HepG2 (cell line): ENCODE measurements around the gene ADAMTS14. TPM values are rescaled to one million over a fixed set of nuclear protein-coding genes. Genes with fewer than 3 reads are reported as not detected.

ENCODE experiments used
- ATAC-seq: fragments of 200-7000 bp; cut with Tn5 transposase; 3 replicates; pipeline ENCODE4 v1.9.1; 2020; ENCODE audit warnings: mild to moderate bottlenecking, moderate library complexity
- BruUV-seq: library from RNA; stranded (reverse); fragments of 400-500 nt; replicated peaks from 2 replicates; lab custom pipeline; 2021; lab: Mats Ljungman, UMichigan
- CTCF ChIA-PET: fragments of 300-600 bp; formaldehyde crosslinking; extraction: SDS; loops from one replicate; lab custom pipeline; 2021; ENCODE audit warnings: low total read pairs, inconsistent platforms, low intra/inter-chr PET ratio; lab: Yijun Ruan, JAX
- POLR2A ChIA-PET: fragments of 350-600 bp; sonication (Branson Sonifier 250); formaldehyde crosslinking; loops from one replicate; lab custom pipeline; 2020; ENCODE audit warnings: antibody characterized with exemption, inconsistent platforms; lab: Yijun Ruan, JAX
- DNase-seq: peaks from one replicate; pipeline ENCODE4 v3.0.0-alpha.2; 2015; ENCODE audit warnings: low spot score
- FAIRE-seq: peaks from 3 replicates; lab custom pipeline; 2011; peaks lifted over from hg19 to GRCh38; lab: Jason Lieb, UNC
- H2AFZ ChIP-seq: one replicate; pipeline ENCODE4 v1.6.1; 2011; ENCODE audit warnings: low read length, inconsistent platforms
- H3K27ac ChIP-seq: fragments of 300-600 bp; 3 replicates; pipeline ENCODE4 v1.8.0; 2011; ENCODE audit warnings: mixed run types, mild to moderate bottlenecking, mixed read lengths, low read length, inconsistent platforms; ENCODE audit not compliant: insufficient read depth; ENCODE audit errors: extremely low read length
- H3K27me3 ChIP-seq, 2 experiments: fragments of 200-600 bp in 1 of 2; 2 replicates in 1 of 2; 3 replicates in 1 of 2; pipeline versions ENCODE4 v1.6.0 to v1.8.0; 2011; ENCODE audit warnings: low read length in 2 of 2, mild to moderate bottlenecking in 2 of 2, moderate library complexity in 2 of 2, inconsistent platforms in 1 of 2; ENCODE audit not compliant: insufficient read depth in 2 of 2, control insufficient read depth in 1 of 2
- H3K36me3 ChIP-seq, 2 experiments: fragments of 200-600 bp in 1 of 2; replicated peaks in 1 of 2; 2 replicates in 1 of 2; 3 replicates in 1 of 2; pipeline versions ENCODE4 v1.5.1 to v1.8.0; 2011; ENCODE audit warnings: low read length in 2 of 2, inconsistent platforms in 1 of 2; ENCODE audit not compliant: insufficient read depth in 2 of 2, control insufficient read depth in 1 of 2
- H3K4me1 ChIP-seq: 2 replicates; pipeline ENCODE4 v1.5.1; 2012; ENCODE audit warnings: low read length, inconsistent platforms; ENCODE audit not compliant: insufficient read depth
- H3K4me2 ChIP-seq: 2 replicates; pipeline ENCODE4 v1.6.0; 2011; ENCODE audit warnings: low read depth, low read length, inconsistent platforms
- H3K4me3 ChIP-seq, 3 experiments: fragments of 200-600 bp in 1 of 3; sonication (generic), shearing (Covaris generic) in 1 of 3; replicated peaks in 1 of 3; 2 replicates each; pipeline ENCODE4 v1.5.1; 2011 to 2016; ENCODE audit warnings: low read length in 3 of 3, inconsistent platforms in 2 of 3, low read depth in 2 of 3, mild to moderate bottlenecking in 2 of 3, control low read depth in 1 of 3, mixed read lengths in 1 of 3; ENCODE audit not compliant: insufficient read depth in 1 of 3
- H3K79me2 ChIP-seq: one replicate; pipeline ENCODE4 v1.6.1; 2011; ENCODE audit warnings: low read length, inconsistent platforms; ENCODE audit not compliant: insufficient read depth
- H3K9ac ChIP-seq: 2 replicates; pipeline ENCODE4 v1.6.0; 2011; ENCODE audit warnings: mild to moderate bottlenecking, low read depth, low read length, inconsistent platforms; ENCODE audit not compliant: insufficient read depth
- H3K9me3 ChIP-seq: 2 replicates; pipeline ENCODE4 v1.5.1; 2012; ENCODE audit warnings: mild to moderate bottlenecking, low read length
- H4K20me1 ChIP-seq: 2 replicates; pipeline ENCODE4 v1.6.0; 2011; ENCODE audit warnings: inconsistent platforms, mild to moderate bottlenecking, low read length, moderate library complexity; ENCODE audit not compliant: insufficient read depth
- ATF7-NPFF ChIP-seq: sonication (generic); formaldehyde crosslinking; IDR thresholded peaks from 2 replicates; pipeline ENCODE4 v1.8.1; 2023; ENCODE audit warnings: mild to moderate bottlenecking, low read depth, missing genetic modification reagents, moderate library complexity
- BRCA1 ChIP-seq: sonication (generic); formaldehyde crosslinking; IDR thresholded peaks from 2 replicates; pipeline ENCODE4 v1.4.0; 2020; ENCODE audit warnings: missing genetic modification reagents
- KLF12 ChIP-seq: sonication (generic); formaldehyde crosslinking; IDR thresholded peaks from 2 replicates; pipeline ENCODE4 v1.4.0; 2020; ENCODE audit warnings: missing genetic modification reagents, borderline replicate concordance
- MYNN ChIP-seq: sonication (generic); formaldehyde crosslinking; IDR thresholded peaks from 2 replicates; pipeline ENCODE4 v1.4.0; 2020; ENCODE audit warnings: mild to moderate bottlenecking, low read depth, missing genetic modification reagents
- SRSF1 ChIP-seq: fragments of 200-400 bp; formaldehyde crosslinking; optimal IDR thresholded peaks from 2 replicates; pipeline ENCODE3; 2017; ENCODE audit warnings: mild to moderate bottlenecking, low read depth, low read length, moderate library complexity
- TBX3 ChIP-seq: fragments of 450-650 bp; IDR thresholded peaks from 2 replicates; pipeline ENCODE4 v1.6.1; 2017; ENCODE audit warnings: antibody characterized with exemption, mild to moderate bottlenecking, inconsistent platforms, borderline replicate concordance
- TCF12 ChIP-seq, 2 experiments: fragments of 450-650 bp in 1 of 2; sonication (generic) in 1 of 2; formaldehyde crosslinking in 1 of 2; IDR thresholded peaks; 2 replicates each; pipeline versions ENCODE4 v1.6.1 to v1.8.0; 2017 to 2022; ENCODE audit warnings: antibody characterized with exemption in 1 of 2, mild to moderate bottlenecking in 1 of 2, missing genetic modification reagents in 1 of 2, moderate library complexity in 1 of 2
- ZFP36 ChIP-seq: fragments of 150-350 bp; IDR thresholded peaks from 2 replicates; pipeline ENCODE4 v1.6.1; 2018; ENCODE audit warnings: borderline replicate concordance, low read length, low read depth; ENCODE audit not compliant: partially characterized antibody
- ZFP37 ChIP-seq: sonication (generic); formaldehyde crosslinking; IDR thresholded peaks from 2 replicates; pipeline ENCODE4 v1.4.0; 2020; ENCODE audit warnings: missing genetic modification reagents, borderline replicate concordance
- WGBS: methylation state at CpG from one replicate; pipeline ENCODE4 v1.1.6; 2017; ENCODE audit warnings: low lambda C conversion rate; 5-methylcytosine and 5-hydroxymethylcytosine counted together
- in situ Hi-C: cut with HindIII; loops from 2 replicates; pipeline ENCODE4 v1.10.0; 2017; ENCODE audit warnings: low pct_unique_long_range_greater_than_20kb; ENCODE audit not compliant: extremely low pct_ligation_motif_present
- intact Hi-C: fragments of 100-400 bp; cut with micrococcal nuclease; formaldehyde crosslinking; loops from one replicate; pipeline ENCODE4 v1.10.0; 2022; ENCODE audit not compliant: unreplicated experiment
- polyA plus RNA-seq, 8 experiments: library from polyadenylated mRNA; depleted of rRNA in 3 of 8; stranded (reverse) in 7 of 8; unstranded in 1 of 8; fragments of >200 nt; fragmentation: Illumina TruSeq in 4 of 8; extraction: Trizol in 4 of 8; gene quantifications; 2 replicates each; pipeline versions ENCODE4 v1.2.1 to v1.2.3, GENCODE V29; 2011 to 2016; ENCODE audit warnings: low read depth in 4 of 8, missing spikeins in 1 of 8, mixed read lengths in 1 of 8; ENCODE audit not compliant: insufficient read depth in 1 of 8
- total RNA-seq, 5 experiments: library from RNA; depleted of rRNA; stranded (reverse); fragments of >200 nt; fragmentation: Illumina TruSeq; extraction: Trizol; gene quantifications; 2 replicates each; pipeline ENCODE4 v1.2.3, GENCODE V29; 2016; ENCODE audit warnings: low read depth in 1 of 5
- TF ChIP-seq, protein P1 (sequence below): sonication (generic); formaldehyde crosslinking; IDR thresholded peaks from 2 replicates; pipeline ENCODE4 v1.4.0; 2020; ENCODE audit warnings: missing genetic modification reagents
- TF ChIP-seq, protein P2 (sequence below): conservative IDR thresholded peaks from 2 replicates; pipeline ENCODE4 v1.6.1; 2018; ENCODE audit warnings: missing genetic modification reagents
- TF ChIP-seq, protein P3 (sequence below): sonication (generic); formaldehyde crosslinking; conservative IDR thresholded peaks from 2 replicates; pipeline ENCODE4 v1.4.0; 2020; ENCODE audit warnings: mild to moderate bottlenecking, missing genetic modification reagents, moderate library complexity
- TF ChIP-seq, protein P4 (sequence below): sonication (generic); formaldehyde crosslinking; IDR thresholded peaks from 2 replicates; pipeline ENCODE4 v1.5.1; 2020; ENCODE audit warnings: mild to moderate bottlenecking, missing genetic modification reagents

Gene ADAMTS14
- total and polyA plus RNA-seq, 2 of the 13 experiments (the other 11 are each of a cell fraction or from before 2014, with no cell fraction given), result 0.04 to 0.07 TPM

DNA sequence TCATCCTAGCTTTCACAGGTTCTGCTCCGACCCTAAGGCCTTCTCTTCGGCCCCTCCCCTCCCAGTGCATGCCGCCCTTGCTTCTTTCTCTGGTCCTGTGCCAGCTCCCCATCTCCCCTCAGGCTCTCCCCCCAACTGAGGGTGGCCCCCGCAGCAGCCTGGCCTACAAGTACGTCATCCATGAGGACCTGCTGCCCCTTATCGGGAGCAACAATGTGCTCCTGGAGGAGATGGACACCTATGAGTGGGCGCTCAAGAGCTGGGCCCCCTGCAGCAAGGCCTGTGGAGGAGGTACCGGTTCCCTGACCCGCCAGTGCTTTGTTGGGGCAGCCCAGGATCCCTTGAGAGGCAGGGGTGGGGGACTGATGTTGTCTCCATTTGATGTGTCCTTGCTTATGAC, 79.0 kb downstream of the ADAMTS14 start (continued):
- TF ChIP-seq SRSF1, result no peak
- TF ChIP-seq, all 625 proteins: peak for 0

DNA sequence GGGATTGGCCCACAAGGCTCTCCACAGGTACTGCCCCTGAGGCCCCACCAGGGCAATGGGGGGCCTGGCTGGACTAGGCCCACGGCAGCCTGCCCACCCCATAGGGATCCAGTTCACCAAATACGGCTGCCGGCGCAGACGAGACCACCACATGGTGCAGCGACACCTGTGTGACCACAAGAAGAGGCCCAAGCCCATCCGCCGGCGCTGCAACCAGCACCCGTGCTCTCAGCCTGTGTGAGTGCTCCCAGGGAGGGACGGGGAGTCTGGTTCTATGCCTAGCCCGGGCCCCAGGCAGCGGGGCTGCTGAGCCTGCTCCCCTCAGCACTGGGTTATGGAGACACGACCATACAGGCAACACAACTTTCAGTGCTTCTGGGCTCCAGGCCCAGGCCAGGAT, 79.7 kb downstream of the ADAMTS14 start:
- Histone ChIP-seq H3K79me2 (no peaks in the 10 kb centered on the region), H3K9me3 (no peaks in the 10 kb centered on the region), H3K36me3 (no peaks in the 10 kb centered on the region), H3K27ac (no peak overlapping the region), H3K4me2 (no peak overlapping the region), H3K9ac (no peak overlapping the region), H3K4me3 (no peak overlapping the region), H2AFZ (no peak overlapping the region), H3K27me3 (no peaks in the 10 kb centered on the region), H4K20me1 (no peaks in the 10 kb centered on the region), H3K4me1 (no peaks in the 10 kb centered on the region)
- no TSS peak for BruUV-seq
- FAIRE-seq, result no peak
- intact Hi-C loops (no loop called here), in situ Hi-C loops (no loop called here)
- WGBS, result 0% methylated on average over 1 of the region's 14 CpGs
- no peak for DNase-seq
- ChIA-PET POLR2A (no interaction called here), CTCF (no interaction called here)
- no peak for ATAC-seq
- TF ChIP-seq MYNN (no peak), ZFP37 (CRISPR knock-in tag) (no peak), BRCA1 (CRISPR knock-in tag) (no peak), ZFP36 (no peak), ATF7-NPFF (CRISPR knock-in tag) (no peak), TCF12 (IDR thresholded peaks at IDR 0.05) (no peak), TCF12 (CRISPR knock-in tag; IDR thresholded peaks at IDR 0.05) (no peak), KLF12 (no peak), TBX3 (no peak)
- TF ChIP-seq, protein P1, sequence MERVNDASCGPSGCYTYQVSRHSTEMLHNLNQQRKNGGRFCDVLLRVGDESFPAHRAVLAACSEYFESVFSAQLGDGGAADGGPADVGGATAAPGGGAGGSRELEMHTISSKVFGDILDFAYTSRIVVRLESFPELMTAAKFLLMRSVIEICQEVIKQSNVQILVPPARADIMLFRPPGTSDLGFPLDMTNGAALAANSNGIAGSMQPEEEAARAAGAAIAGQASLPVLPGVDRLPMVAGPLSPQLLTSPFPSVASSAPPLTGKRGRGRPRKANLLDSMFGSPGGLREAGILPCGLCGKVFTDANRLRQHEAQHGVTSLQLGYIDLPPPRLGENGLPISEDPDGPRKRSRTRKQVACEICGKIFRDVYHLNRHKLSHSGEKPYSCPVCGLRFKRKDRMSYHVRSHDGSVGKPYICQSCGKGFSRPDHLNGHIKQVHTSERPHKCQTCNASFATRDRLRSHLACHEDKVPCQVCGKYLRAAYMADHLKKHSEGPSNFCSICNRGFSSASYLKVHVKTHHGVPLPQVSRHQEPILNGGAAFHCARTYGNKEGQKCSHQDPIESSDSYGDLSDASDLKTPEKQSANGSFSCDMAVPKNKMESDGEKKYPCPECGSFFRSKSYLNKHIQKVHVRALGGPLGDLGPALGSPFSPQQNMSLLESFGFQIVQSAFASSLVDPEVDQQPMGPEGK (CRISPR knock-in tag), result no peak
- TF ChIP-seq, protein P2, sequence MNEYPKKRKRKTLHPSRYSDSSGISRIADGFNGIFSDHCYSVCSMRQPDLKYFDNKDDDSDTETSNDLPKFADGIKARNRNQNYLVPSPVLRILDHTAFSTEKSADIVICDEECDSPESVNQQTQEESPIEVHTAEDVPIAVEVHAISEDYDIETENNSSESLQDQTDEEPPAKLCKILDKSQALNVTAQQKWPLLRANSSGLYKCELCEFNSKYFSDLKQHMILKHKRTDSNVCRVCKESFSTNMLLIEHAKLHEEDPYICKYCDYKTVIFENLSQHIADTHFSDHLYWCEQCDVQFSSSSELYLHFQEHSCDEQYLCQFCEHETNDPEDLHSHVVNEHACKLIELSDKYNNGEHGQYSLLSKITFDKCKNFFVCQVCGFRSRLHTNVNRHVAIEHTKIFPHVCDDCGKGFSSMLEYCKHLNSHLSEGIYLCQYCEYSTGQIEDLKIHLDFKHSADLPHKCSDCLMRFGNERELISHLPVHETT (CRISPR knock-in tag), result no peak
- TF ChIP-seq, protein P3, sequence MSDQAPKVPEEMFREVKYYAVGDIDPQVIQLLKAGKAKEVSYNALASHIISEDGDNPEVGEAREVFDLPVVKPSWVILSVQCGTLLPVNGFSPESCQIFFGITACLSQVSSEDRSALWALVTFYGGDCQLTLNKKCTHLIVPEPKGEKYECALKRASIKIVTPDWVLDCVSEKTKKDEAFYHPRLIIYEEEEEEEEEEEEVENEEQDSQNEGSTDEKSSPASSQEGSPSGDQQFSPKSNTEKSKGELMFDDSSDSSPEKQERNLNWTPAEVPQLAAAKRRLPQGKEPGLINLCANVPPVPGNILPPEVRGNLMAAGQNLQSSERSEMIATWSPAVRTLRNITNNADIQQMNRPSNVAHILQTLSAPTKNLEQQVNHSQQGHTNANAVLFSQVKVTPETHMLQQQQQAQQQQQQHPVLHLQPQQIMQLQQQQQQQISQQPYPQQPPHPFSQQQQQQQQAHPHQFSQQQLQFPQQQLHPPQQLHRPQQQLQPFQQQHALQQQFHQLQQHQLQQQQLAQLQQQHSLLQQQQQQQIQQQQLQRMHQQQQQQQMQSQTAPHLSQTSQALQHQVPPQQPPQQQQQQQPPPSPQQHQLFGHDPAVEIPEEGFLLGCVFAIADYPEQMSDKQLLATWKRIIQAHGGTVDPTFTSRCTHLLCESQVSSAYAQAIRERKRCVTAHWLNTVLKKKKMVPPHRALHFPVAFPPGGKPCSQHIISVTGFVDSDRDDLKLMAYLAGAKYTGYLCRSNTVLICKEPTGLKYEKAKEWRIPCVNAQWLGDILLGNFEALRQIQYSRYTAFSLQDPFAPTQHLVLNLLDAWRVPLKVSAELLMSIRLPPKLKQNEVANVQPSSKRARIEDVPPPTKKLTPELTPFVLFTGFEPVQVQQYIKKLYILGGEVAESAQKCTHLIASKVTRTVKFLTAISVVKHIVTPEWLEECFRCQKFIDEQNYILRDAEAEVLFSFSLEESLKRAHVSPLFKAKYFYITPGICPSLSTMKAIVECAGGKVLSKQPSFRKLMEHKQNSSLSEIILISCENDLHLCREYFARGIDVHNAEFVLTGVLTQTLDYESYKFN (CRISPR knock-in tag), result no peak
- TF ChIP-seq, protein P4, sequence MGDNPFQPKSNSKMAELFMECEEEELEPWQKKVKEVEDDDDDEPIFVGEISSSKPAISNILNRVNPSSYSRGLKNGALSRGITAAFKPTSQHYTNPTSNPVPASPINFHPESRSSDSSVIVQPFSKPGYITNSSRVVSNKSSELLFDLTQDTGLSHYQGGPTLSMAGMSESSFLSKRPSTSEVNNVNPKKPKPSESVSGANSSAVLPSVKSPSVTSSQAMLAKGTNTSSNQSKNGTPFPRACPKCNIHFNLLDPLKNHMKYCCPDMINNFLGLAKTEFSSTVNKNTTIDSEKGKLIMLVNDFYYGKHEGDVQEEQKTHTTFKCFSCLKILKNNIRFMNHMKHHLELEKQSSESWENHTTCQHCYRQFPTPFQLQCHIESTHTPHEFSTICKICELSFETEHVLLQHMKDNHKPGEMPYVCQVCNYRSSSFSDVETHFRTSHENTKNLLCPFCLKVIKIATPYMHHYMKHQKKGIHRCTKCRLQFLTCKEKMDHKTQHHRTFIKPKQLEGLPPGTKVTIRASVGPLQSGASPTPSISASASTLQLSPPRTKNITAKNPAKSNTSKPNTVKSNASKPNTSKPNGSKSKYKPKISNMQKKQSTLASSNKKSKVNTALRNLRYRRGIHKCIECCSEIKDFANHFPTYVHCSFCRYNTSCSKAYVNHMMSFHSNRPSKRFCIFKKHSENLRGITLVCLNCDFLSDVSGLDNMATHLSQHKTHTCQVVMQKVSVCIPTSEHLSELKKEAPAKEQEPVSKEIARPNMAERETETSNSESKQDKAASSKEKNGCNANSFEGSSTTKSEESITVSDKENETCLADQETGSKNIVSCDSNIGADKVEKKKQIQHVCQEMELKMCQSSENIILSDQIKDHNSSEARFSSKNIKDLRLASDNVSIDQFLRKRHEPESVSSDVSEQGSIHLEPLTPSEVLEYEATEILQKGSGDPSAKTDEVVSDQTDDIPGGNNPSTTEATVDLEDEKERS (CRISPR knock-in tag), result no peak
